ENCODE measurements around the gene MYRF. TPM values are rescaled to one million over a fixed set of nuclear protein-coding genes. Genes with fewer than 3 reads are reported as not detected.

MYRF gene
- total RNA-seq, 4 donors from 2014 or later = 0.09 to 0.95 (median 0.22) TPM; not detected in 1

DNA sequence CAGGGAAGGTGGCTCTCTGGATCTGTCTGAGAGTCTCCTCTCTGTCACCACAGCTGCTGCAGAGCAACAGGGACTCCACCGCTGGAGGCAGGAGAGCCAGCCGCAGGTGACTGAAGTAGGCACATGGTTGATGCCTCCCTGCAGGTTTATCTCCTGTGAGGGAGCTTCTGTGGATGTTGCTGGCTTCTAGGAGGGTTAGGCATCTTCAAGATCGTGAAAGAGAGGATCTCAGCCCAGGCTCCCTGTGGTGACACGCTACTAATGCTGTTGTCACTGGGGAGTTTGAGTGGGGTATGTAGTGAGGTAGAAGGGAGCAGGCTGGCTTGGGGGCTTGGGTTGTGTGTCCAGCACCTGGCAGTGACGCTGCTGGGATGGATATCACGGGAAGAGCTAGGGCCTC lies 38.1 kb upstream of the MYRF start:
- Histone ChIP-seq H3K27me3 (no peaks in the 10 kb centered on the region), H3K27ac (no peak overlapping the region), H3K36me3 (no peaks in the 10 kb centered on the region), H3K4me1 (peaks cover 3 to 58% (median 7%) of the 10 kb centered on the region in 3 donors), H3K4me3 (no peak overlapping the region), H3K9me3 (no peaks in the 10 kb centered on the region)
- intact Hi-C loops (cut with DNase I) = no loop called here
- no peak for DNase-seq
- 95% methylated on average over 4 of the region's 6 CpGs; no CpG with 5 or more reads in 1 of the 2 donors for WGBS, 2 donors
- TF ChIP-seq POLR2A (IDR thresholded peaks at IDR 0.05) = no peak
- TF ChIP-seq, protein P1, sequence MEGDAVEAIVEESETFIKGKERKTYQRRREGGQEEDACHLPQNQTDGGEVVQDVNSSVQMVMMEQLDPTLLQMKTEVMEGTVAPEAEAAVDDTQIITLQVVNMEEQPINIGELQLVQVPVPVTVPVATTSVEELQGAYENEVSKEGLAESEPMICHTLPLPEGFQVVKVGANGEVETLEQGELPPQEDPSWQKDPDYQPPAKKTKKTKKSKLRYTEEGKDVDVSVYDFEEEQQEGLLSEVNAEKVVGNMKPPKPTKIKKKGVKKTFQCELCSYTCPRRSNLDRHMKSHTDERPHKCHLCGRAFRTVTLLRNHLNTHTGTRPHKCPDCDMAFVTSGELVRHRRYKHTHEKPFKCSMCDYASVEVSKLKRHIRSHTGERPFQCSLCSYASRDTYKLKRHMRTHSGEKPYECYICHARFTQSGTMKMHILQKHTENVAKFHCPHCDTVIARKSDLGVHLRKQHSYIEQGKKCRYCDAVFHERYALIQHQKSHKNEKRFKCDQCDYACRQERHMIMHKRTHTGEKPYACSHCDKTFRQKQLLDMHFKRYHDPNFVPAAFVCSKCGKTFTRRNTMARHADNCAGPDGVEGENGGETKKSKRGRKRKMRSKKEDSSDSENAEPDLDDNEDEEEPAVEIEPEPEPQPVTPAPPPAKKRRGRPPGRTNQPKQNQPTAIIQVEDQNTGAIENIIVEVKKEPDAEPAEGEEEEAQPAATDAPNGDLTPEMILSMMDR (IDR thresholded peaks at IDR 0.05) = no peak

DNA sequence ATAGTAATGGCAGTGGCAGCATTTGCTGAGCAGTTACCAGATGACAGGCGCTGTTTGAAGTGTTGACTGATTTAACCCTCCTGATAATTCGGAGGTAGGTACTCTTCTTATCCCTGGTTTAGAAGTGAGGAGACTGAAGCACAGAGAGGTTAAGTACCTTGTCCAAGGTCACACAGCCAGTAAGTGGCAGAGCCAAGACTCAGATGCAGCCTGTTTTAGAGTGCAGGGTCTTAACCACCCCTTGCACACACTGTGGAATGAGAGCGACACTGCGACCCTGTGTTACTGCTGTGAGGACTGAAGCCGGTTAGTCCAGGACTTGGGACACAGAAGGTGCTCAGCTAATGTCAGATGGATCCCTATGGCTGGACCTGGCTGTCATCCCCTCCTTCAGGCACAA lies 37.5 kb upstream of the MYRF start:
- Histone ChIP-seq H3K27ac (no peak overlapping the region), H3K36me3 (no peaks in the 10 kb centered on the region), H3K9me3 (no peaks in the 10 kb centered on the region), H3K4me3 (no peak overlapping the region), H3K27me3 (no peaks in the 10 kb centered on the region), H3K4me1 (peaks cover 3 to 58% (median 7%) of the 10 kb centered on the region in 3 donors)
- intact Hi-C loops (cut with DNase I) = no loop called here
- TF ChIP-seq, protein P1 (IDR thresholded peaks at IDR 0.05) = no peak
- TF ChIP-seq POLR2A (IDR thresholded peaks at IDR 0.05) = no peak
- DNase-seq = no peak
- 90 to 92% methylated on average over 3 to 5 of the region's 5 CpGs for WGBS, 2 donors

DNA sequence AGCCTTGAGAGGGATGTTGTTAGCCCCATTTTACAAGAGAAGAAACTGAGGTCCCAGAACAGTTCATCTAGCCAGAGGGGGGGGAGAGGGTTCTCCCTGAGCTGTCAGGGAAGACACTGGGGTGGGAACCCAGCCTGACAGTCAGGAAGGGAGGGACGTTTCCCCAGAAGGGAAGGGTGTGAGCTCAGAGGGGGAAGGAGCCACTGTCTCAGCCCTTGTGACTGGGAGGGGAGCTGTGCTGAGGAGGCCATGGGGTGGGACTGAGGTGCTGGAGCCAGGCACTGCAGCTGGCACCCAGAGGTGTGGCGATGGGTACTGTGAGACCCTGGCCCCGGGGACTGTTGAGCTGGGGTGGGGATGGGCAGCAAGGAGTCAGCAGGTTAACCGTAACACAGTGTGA lies 36.6 kb upstream of the MYRF start:
- Histone ChIP-seq H3K4me1 (peaks cover 3 to 51% (median 7%) of the 10 kb centered on the region in 3 donors), H3K4me3 (no peak overlapping the region), H3K27ac (no peak overlapping the region), H3K27me3 (no peaks in the 10 kb centered on the region), H3K36me3 (peaks cover 0 to 9% (median 0%) of the 10 kb centered on the region in 3 donors), H3K9me3 (no peaks in the 10 kb centered on the region)
- intact Hi-C loops (cut with DNase I) = no loop called here
- TF ChIP-seq, protein P1 (IDR thresholded peaks at IDR 0.05) = no peak
- TF ChIP-seq POLR2A (IDR thresholded peaks at IDR 0.05) = no peak
- 69 to 70% methylated on average over 2 to 4 of the region's 4 CpGs for WGBS, 2 donors
- DNase-seq = no peak

DNA sequence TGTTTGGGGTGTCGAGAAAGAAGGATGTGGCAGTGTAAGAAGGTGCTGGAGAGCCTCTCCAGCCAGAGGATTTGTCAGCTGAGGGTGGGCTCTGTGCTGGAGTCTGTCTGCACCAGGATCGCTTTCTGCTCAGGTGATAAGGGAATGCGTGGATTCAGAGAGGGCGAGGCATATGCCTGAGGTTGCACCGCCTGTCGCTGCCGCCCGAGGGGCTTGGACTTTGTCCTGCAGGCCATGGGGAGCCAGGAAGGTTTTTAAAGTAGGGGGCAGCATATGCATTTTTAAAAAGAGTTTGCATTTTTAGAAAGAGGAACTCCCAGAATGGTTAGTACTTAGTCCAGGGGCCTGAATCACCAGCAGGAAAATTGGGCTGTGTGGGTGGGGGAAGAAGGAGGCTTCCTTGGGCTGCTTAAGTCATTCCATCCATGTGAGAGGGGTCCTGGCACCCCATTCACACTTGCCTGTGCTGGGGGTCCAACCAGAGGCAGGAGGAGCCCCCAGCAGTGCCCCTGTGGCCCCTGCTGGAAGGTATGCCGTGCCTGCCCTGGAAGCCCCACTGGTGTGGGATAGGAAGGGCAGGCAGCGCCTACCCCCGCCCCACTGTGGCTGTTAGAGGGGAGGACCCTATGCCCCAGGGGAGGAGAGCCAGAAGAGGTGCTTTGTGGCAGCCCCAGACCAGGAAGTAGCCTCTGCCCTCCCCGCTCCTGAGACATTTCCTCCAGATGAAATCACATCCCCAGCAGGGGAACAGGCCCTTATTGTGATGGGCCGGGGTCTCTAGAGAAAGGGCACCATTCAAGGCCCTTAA lies 35.8 kb upstream of the MYRF start:
- TF ChIP-seq, protein P1 (IDR thresholded peaks at IDR 0.05) = no peak
- no peak for TF ChIP-seq POLR2A (IDR thresholded peaks at IDR 0.05)
- Histone ChIP-seq H3K27me3 (no peaks in the 10 kb centered on the region), H3K27ac (no peak overlapping the region), H3K36me3 (peaks cover 0 to 15% (median 0%) of the 10 kb centered on the region in 3 donors), H3K4me3 (no peak overlapping the region), H3K4me1 (peaks cover 3 to 43% (median 7%) of the 10 kb centered on the region in 3 donors), H3K9me3 (no peaks in the 10 kb centered on the region)
- no peak for DNase-seq
- 53 to 89% methylated on average over 8 to 10 of the region's 13 CpGs for WGBS, 2 donors
- intact Hi-C loops (cut with DNase I) = no loop called here

DNA sequence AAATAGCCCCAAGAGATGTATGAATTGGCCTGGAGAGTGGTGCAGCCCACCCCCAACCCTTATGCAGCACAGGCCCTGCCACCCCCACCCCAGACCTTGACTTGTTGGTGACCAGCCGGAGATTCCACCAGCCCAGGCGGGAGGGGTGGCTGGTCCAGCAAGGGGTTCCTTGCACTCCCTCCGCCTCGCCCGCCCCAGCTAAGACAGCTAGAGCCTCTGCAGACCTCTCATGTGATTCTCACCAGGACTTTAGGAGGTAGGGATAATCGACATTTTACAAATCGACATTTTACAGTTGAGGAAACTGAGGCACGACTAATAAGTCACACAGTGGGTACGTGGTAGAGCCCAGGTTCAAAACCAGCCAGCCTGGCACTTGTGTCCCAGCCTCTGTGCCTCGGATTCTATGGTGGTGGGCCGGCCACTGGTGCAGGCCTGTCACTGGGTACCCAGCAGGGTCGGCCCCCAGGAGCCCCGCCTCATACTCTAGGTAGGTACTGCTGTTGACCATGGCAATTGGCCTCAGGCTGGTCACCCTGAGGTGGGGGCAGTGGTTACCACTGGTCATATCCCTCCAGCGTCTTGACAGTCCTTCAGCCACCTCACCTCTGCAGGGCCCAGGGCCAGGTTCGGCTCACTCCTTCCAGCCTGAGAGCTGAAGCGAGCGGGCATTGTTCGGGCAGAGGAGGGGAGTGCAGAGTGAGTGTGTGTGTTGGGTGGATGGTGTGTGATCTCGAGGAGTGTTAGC lies 35.0 kb upstream of the MYRF start:
- peaks cover 0 to 18% (median 0%) of the 10 kb centered on the region in 3 donors for H3K36me3 ChIP-seq
- no peaks in the 10 kb centered on the region for H3K27me3 ChIP-seq
- H3K27ac ChIP-seq = no peak overlapping the region
- no peak for DNase-seq
- 75 to 85% methylated on average over 7 to 11 of the region's 19 CpGs for WGBS, 2 donors
- intact Hi-C loops (cut with DNase I) = no loop called here
- H3K9me3 ChIP-seq = no peaks in the 10 kb centered on the region
- TF ChIP-seq, protein P1 (IDR thresholded peaks at IDR 0.05) = no peak
- no peak for TF ChIP-seq POLR2A (IDR thresholded peaks at IDR 0.05)
- H3K4me1 ChIP-seq = peaks cover 3 to 35% (median 5%) of the 10 kb centered on the region in 3 donors
- no peak overlapping the region for H3K4me3 ChIP-seq
